HG03108 (cell line): Measurements from ENCODE around the gene NELL1.

Source experiments
- ATAC-seq: cut with Tn5 transposase; IDR thresholded peaks from one replicate; pipeline ENCODE4 v1.9.1; 2021; ENCODE audit warnings: moderate library complexity; ENCODE audit not compliant: unreplicated experiment

NELL1 gene

GRCh38 chr11:21615955-21616371 lies 946.6 kb downstream of the NELL1 start:
- ATAC-seq, result no peak

- no peak for ATAC-seq
These were observed 953.2 kb downstream of the NELL1 start for GRCh38 chr11:21622566-21622965.

GRCh38 chr11:21622995-21623394 lies 953.6 kb downstream of the NELL1 start:
- ATAC-seq, result no peak
